K562 (cell line): ENCODE data around the gene SDR42E2. TPM values are rescaled to one million over a fixed set of nuclear protein-coding genes. Genes with fewer than 3 reads are reported as not detected.

Experiments
- BDP1 ChIP-seq: IDR thresholded peaks from 3 replicates; pipeline ENCODE4 v1.6.1; 2011; ENCODE audit not compliant: insufficient read length, insufficient read depth
- CUX1 ChIP-seq: fragments of 200-800 bp; sonication (Bioruptor generic); IDR thresholded peaks from 2 replicates; pipeline ENCODE4 v1.6.1; 2016; ENCODE audit warnings: missing genetic modification characterization, missing compliant biosample characterization
- MGA ChIP-seq: fragments of 450-650 bp; IDR thresholded peaks from 2 replicates; pipeline ENCODE4 v1.6.1; 2016; ENCODE audit warnings: mild to moderate bottlenecking, moderate library complexity
- NFXL1 ChIP-seq: fragments of 450-650 bp; formaldehyde crosslinking; IDR thresholded peaks from 2 replicates; pipeline ENCODE4 v1.4.0; 2021; ENCODE audit warnings: mild to moderate bottlenecking
- NFYB ChIP-seq: IDR thresholded peaks from 2 replicates; pipeline ENCODE4 v1.6.1; 2011; ENCODE audit warnings: mild to moderate bottlenecking, moderate library complexity; ENCODE audit not compliant: insufficient read length; ENCODE audit errors: extremely low read depth
- POLR2AphosphoS5 ChIP-seq: IDR thresholded peaks from 2 replicates; pipeline ENCODE4 v1.6.1; 2011; ENCODE audit warnings: mild to moderate bottlenecking, low read depth, low read length, moderate library complexity; ENCODE audit not compliant: control insufficient read depth, insufficient read depth
- SP1 ChIP-seq: sonication (generic); formaldehyde crosslinking; IDR thresholded peaks from 2 replicates; pipeline ENCODE4 v1.8.1; 2022; ENCODE audit warnings: mild to moderate bottlenecking, missing genetic modification reagents
- ZBTB1 ChIP-seq: sonication (generic); formaldehyde crosslinking; IDR thresholded peaks from 2 replicates; pipeline ENCODE4 v1.8.1; 2023; ENCODE audit warnings: missing genetic modification reagents, low read depth, mild to moderate bottlenecking, borderline replicate concordance
- ZFP36 ChIP-seq: fragments of 150-350 bp; IDR thresholded peaks from 2 replicates; pipeline ENCODE4 v1.6.1; 2018; ENCODE audit warnings: low read length, low read depth; ENCODE audit not compliant: partially characterized antibody
- ZNF184 ChIP-seq: sonication (generic); formaldehyde crosslinking; IDR thresholded peaks from 2 replicates; pipeline ENCODE4 v1.5.0; 2020; ENCODE audit warnings: missing genetic modification reagents
- polyA plus RNA-seq, 8 experiments: library from polyadenylated mRNA; depleted of rRNA in 4 of 8; stranded (reverse) in 5 of 8; unstranded in 3 of 8; fragments of >200 nt; fragmentation: Nextera tagmentation in 2 of 8; fragmentation: Illumina TruSeq in 1 of 8; extraction: Ambion mirVana in 2 of 8; extraction: Trizol in 1 of 8; gene quantifications; 2 replicates each; pipeline versions ENCODE4 v1.2.1 to v1.2.3, GENCODE V29; 2011 to 2014; ENCODE audit warnings: inconsistent platforms in 1 of 8, missing spikeins in 1 of 8
- total RNA-seq, 7 experiments: library from RNA; depleted of rRNA in 6 of 7; stranded (reverse); fragments of >200 nt in 6 of 7; fragmentation: Illumina TruSeq in 2 of 7; extraction: Trizol in 2 of 7; gene quantifications; 2 replicates each; pipeline versions ENCODE4 v1.2.1 to v1.2.3, GENCODE V29; 2011 to 2021; ENCODE audit warnings: low replicate concordance in 1 of 7

Gene SDR42E2
- total and polyA plus RNA-seq, 9 of the 15 experiments (the other 6 are each of a cell fraction or from before 2014, with no cell fraction given): 0.03 to 0.07 (median 0.04) TPM; not detected in 4

GRCh38 chr16:22217890-22218730 lies 55.8 kb downstream of the SDR42E2 start (continued):
- TF ChIP-seq ZNF184 (CRISPR knock-in tag): no peak
- TF ChIP-seq ZBTB1 (CRISPR knock-in tag): no peak
- TF ChIP-seq MGA: peak; percentile 33; the same call in 1 of the 2 replicates
- TF ChIP-seq POLR2AphosphoS5: no peak
- TF ChIP-seq NFXL1 (CRISPR knock-in tag): no peak
- no peak for TF ChIP-seq CUX1 (CRISPR knock-in tag)
- peak; percentile 85 for TF ChIP-seq NFYB
- 0 out of 2 replicates have a peak, but pooled peaks have one; percentile 33 for TF ChIP-seq SP1 (CRISPR knock-in tag)
- no peak for TF ChIP-seq BDP1
- TF ChIP-seq ZFP36: no peak
